ENCODE measurements around the gene SLC34A3. TPM values are rescaled to one million over a fixed set of nuclear protein-coding genes. Genes with fewer than 3 reads are reported as not detected.
"Not testable (repeated sequence)": the region's sequence is repeated elsewhere in the genome, so short reads cannot be mapped to it uniquely, and the experiment has no call there.

SLC34A3 gene
- total RNA-seq, 1 experiment from 2014 or later = not detected

DNA sequence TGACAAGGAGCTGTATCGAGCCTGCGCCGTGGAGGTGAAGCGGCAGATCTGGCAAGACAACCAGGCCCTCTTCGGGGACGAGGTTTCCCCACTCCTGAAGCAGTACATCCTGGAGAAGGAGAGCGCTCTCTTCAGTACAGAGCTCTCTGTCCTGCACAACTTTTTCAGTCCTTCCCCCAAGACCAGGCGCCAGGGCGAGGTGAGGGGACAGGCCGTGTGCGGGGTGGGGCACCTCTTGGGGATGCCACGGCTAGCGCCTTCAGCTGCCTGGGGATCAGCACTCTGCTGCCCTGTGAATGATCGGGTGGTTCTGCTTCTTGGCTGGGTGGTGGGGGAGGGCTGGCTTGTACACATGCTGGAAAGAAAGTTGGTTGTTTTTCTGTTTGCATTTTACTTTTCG lies 26.2 kb downstream of the SLC34A3 start:
- Mint-ChIP-seq H3K36me3 (ENCODE audit: insufficient read depth, unreplicated experiment) (peaks cover 54% of the 10 kb centered on the region), H3K9me3 (ENCODE audit: unreplicated experiment) (no peaks in the 10 kb centered on the region), H3K27ac (ENCODE audit: low read depth, unreplicated experiment) (no peak overlapping the region), H3K27me3 (ENCODE audit: insufficient read depth, unreplicated experiment) (no peaks in the 10 kb centered on the region), H3K4me1 (ENCODE audit: insufficient read depth, unreplicated experiment) (peaks cover 4% of the 10 kb centered on the region), H3K4me3 (ENCODE audit: unreplicated experiment) (peak overlapping the region; percentile 82)
- ChIA-PET POLR2A (interaction anchor here (1.8 to 5.6 kb wide), 2 partner anchors 13 to 33 kb away, joined by 6 to 118 read pairs; partner anchors contain the start of gene TUBB4B), CTCF (interaction anchor here (0.6 to 1.3 kb wide), 7 partner anchors 10 to 562 kb away, joined by 3 to 13 read pairs (median 5); no protein-coding TSS in a partner anchor)
- TF ChIP-seq, protein P1, sequence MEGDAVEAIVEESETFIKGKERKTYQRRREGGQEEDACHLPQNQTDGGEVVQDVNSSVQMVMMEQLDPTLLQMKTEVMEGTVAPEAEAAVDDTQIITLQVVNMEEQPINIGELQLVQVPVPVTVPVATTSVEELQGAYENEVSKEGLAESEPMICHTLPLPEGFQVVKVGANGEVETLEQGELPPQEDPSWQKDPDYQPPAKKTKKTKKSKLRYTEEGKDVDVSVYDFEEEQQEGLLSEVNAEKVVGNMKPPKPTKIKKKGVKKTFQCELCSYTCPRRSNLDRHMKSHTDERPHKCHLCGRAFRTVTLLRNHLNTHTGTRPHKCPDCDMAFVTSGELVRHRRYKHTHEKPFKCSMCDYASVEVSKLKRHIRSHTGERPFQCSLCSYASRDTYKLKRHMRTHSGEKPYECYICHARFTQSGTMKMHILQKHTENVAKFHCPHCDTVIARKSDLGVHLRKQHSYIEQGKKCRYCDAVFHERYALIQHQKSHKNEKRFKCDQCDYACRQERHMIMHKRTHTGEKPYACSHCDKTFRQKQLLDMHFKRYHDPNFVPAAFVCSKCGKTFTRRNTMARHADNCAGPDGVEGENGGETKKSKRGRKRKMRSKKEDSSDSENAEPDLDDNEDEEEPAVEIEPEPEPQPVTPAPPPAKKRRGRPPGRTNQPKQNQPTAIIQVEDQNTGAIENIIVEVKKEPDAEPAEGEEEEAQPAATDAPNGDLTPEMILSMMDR (IDR thresholded peaks at IDR 0.05; ENCODE audit: unreplicated experiment) = no peak
- no TSS peak for BruUV-seq (replicated peaks)
- intact Hi-C loops (cut with micrococcal nuclease) = no loop called here
- no peak for DNase-seq (ENCODE audit: unreplicated experiment)

DNA sequence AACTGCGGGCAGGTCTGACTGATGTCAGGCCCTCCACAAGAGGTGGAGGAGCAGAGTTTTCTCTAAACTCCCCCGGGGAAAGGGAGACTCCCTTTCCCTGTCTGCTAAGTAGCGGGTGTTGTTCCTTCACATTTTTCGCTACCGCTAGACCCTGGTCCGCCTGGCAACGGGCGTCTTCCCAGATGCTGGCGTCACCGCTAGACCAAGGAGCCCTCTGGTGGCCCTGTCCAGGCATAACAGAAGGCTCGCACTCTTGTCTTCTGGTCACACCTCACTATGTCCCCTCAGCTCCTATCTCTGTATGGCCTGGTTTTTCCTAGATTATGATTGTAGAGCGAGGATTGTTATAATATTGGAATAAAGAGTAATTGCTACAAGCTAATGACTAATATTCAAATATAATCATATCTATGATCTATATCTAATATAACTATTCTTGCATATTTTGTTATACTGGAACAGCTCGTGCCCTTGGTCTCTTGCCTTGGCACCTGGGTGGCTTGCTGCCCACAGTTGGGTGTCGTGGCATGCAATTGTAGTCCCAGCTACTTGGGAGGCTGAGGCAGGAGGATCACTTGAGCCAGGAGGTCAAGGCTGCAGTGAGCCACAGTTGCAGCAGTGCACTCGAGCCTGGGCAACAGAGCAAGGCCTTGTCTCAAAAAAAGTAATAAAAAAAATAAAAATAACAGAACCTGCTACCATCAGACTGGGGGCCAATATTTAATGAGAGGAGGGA lies 31.6 kb downstream of the SLC34A3 start:
- H3K27me3 Mint-ChIP-seq (ENCODE audit: insufficient read depth, unreplicated experiment); H3K27ac Mint-ChIP-seq (ENCODE audit: low read depth, unreplicated experiment); H3K9me3 Mint-ChIP-seq (ENCODE audit: unreplicated experiment); H3K4me1 Mint-ChIP-seq (ENCODE audit: insufficient read depth, unreplicated experiment); H3K4me3 Mint-ChIP-seq (ENCODE audit: unreplicated experiment); intact Hi-C loops (cut with micrococcal nuclease); BruUV-seq (replicated peaks): not testable (repeated sequence)
- ChIA-PET CTCF (interaction anchor here (0.6 to 1.1 kb wide), 3 partner anchors 12 to 47 kb away, joined by 3 to 4 read pairs (median 3); no protein-coding TSS in a partner anchor), POLR2A (interaction anchor here (0.6 to 1.9 kb wide), 2 partner anchors 22 to 45 kb away, joined by 3 to 9 read pairs; partner anchors contain the start of gene TUBB4B)
- peaks cover 60% of the 10 kb centered on the region for H3K36me3 Mint-ChIP-seq (ENCODE audit: insufficient read depth, unreplicated experiment)
- DNase-seq (ENCODE audit: unreplicated experiment) = peak; percentile 36
- TF ChIP-seq, protein P1 (IDR thresholded peaks at IDR 0.05; ENCODE audit: unreplicated experiment) = peak; percentile 31

DNA sequence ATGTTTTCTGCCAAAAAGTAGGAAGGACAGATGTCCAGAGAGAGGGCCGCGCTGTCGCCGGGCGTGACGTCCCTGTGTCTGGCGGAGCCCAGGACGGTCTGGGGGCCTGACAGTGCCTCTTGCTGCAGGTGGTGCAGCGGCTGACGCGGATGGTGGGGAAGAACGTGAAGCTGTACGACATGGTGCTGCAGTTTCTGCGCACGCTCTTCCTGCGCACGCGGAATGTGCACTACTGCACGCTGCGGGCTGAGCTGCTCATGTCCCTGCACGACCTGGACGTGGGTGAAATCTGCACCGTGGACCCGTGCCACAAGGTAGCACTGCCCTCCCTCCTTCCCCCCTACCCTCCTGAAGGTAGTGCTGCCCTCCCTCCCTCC lies 32.2 kb downstream of the SLC34A3 start:
- Mint-ChIP-seq H3K4me3 (ENCODE audit: unreplicated experiment) (no peak overlapping the region), H3K27ac (ENCODE audit: low read depth, unreplicated experiment) (no peak overlapping the region), H3K27me3 (ENCODE audit: insufficient read depth, unreplicated experiment) (no peaks in the 10 kb centered on the region), H3K9me3 (ENCODE audit: unreplicated experiment) (no peaks in the 10 kb centered on the region), H3K36me3 (ENCODE audit: insufficient read depth, unreplicated experiment) (peaks cover 55% of the 10 kb centered on the region), H3K4me1 (ENCODE audit: insufficient read depth, unreplicated experiment) (peaks cover 5% of the 10 kb centered on the region)
- DNase-seq (ENCODE audit: unreplicated experiment) = no peak
- ChIA-PET CTCF (interaction anchor here (0.6 to 1.1 kb wide), 2 partner anchors 12 to 91 kb away, joined by 3 read pairs; no protein-coding TSS in a partner anchor), POLR2A (interaction anchor here (0.5 kb wide), 1 partner anchor 9 kb away, joined by 3 read pairs; no protein-coding TSS in a partner anchor)
- intact Hi-C loops (cut with micrococcal nuclease) = no loop called here
- TF ChIP-seq, protein P1 (IDR thresholded peaks at IDR 0.05; ENCODE audit: unreplicated experiment) = no peak
- BruUV-seq (replicated peaks) = no TSS peak

DNA sequence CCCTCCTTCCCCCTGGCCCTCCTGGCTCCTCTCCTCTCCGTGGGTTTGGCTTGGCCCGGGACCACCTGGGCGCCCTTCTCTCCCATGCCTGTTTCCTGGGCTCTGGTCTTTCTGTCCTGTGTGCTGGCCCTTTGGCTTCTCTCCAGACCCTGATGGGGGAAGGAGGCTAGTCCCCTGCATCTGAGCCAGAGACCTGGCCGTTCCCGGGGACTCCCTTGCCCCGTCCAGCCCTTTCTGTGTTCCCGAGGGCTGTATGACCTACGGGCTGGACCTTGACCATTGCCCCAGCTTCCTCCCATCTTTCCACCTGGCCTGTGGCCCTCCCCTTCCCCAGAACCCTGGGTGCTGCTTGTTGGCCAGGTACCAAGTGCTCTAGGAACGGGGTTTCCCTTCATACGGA lies 32.8 kb downstream of the SLC34A3 start:
- POLR2A ChIA-PET = interaction anchor here (0.5 kb wide), 1 partner anchor 8 kb away, joined by 3 read pairs; no protein-coding TSS in a partner anchor
- H3K4me3 Mint-ChIP-seq (ENCODE audit: unreplicated experiment) = no peak overlapping the region
- CTCF ChIA-PET = interaction anchor here (0.6 to 1.1 kb wide), 3 partner anchors 11 to 196 kb away, joined by 3 to 4 read pairs (median 3); no protein-coding TSS in a partner anchor

More for the DNA sequence above, 32.8 kb downstream of the SLC34A3 start:
- Mint-ChIP-seq H3K9me3 (ENCODE audit: unreplicated experiment) (no peaks in the 10 kb centered on the region), H3K27ac (ENCODE audit: low read depth, unreplicated experiment) (no peak overlapping the region), H3K36me3 (ENCODE audit: insufficient read depth, unreplicated experiment) (peaks cover 49% of the 10 kb centered on the region), H3K27me3 (ENCODE audit: insufficient read depth, unreplicated experiment) (no peaks in the 10 kb centered on the region), H3K4me1 (ENCODE audit: insufficient read depth, unreplicated experiment) (peaks cover 7% of the 10 kb centered on the region)
- BruUV-seq (replicated peaks) = no TSS peak
- DNase-seq (ENCODE audit: unreplicated experiment) = no peak
- TF ChIP-seq, protein P1 (IDR thresholded peaks at IDR 0.05; ENCODE audit: unreplicated experiment) = no peak
- intact Hi-C loops (cut with micrococcal nuclease) = no loop called here

Data from MCF 10A (cell line).